Measurements from ENCODE around the gene PTGS1. TPM values are rescaled to one million over a fixed set of nuclear protein-coding genes. Genes with fewer than 3 reads are reported as not detected.

The PTGS1 gene
- total and polyA plus RNA-seq, 7 donors, result 0.56 to 5.6 (median 1.5) TPM

GRCh38 chr9:122389799-122390481 lies 19.1 kb downstream of the PTGS1 start:
- Histone ChIP-seq H3K4me3 (no peak overlapping the region), H3K36me3 (ENCODE audit: insufficient read depth in 1 of 2, low read depth in 1 of 2) (no peaks in the 10 kb centered on the region), H3K27ac (no peak overlapping the region), H3K9me3 (no peaks in the 10 kb centered on the region), H3K27me3 (ENCODE audit: insufficient read depth in 3 of 3, low read length in 2 of 3) (peaks cover 0 to 10% (median 0%) of the 10 kb centered on the region in 3 donors), H3K4me1 (no peaks in the 10 kb centered on the region)
- peak in 2 of 4 donors; percentile 48 to 64 for ATAC-seq
- intact Hi-C loops (cut with DNase I), result no loop called here
- DNase-seq, result no peak
- WGBS, 3 donors, result 33 to 36% (median 36%) methylated on average over 11 of the region's 11 CpGs
- no peak for TF ChIP-seq CTCF (IDR thresholded peaks at IDR 0.05)

DNA sequence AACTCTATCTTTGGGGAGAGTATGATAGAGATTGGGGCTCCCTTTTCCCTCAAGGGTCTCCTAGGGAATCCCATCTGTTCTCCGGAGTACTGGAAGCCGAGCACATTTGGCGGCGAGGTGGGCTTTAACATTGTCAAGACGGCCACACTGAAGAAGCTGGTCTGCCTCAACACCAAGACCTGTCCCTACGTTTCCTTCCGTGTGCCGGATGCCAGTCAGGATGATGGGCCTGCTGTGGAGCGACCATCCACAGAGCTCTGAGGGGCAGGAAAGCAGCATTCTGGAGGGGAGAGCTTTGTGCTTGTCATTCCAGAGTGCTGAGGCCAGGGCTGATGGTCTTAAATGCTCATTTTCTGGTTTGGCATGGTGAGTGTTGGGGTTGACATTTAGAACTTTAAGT lies 21.5 kb downstream of the PTGS1 start:
- H3K27ac ChIP-seq, result no peak overlapping the region

GRCh38 chr9:122392714-122393113 lies 21.9 kb downstream of the PTGS1 start:
- no peak for TF ChIP-seq CTCF (IDR thresholded peaks at IDR 0.05)
- Histone ChIP-seq H3K27ac (no peak overlapping the region), H3K9me3 (no peaks in the 10 kb centered on the region), H3K4me1 (no peaks in the 10 kb centered on the region), H3K27me3 (ENCODE audit: insufficient read depth in 3 of 3, low read length in 2 of 3) (peaks cover 0 to 10% (median 0%) of the 10 kb centered on the region in 3 donors), H3K4me3 (no peak overlapping the region), H3K36me3 (ENCODE audit: insufficient read depth in 1 of 2, low read depth in 1 of 2) (no peaks in the 10 kb centered on the region)
- intact Hi-C loops (cut with DNase I), result no loop called here
- 69 to 80% (median 73%) methylated on average over 2 of the region's 2 CpGs for WGBS, 3 donors
- DNase-seq (no peak), ATAC-seq (no peak)

More for the DNA sequence above, 21.5 kb downstream of the PTGS1 start:
- TF ChIP-seq CTCF (IDR thresholded peaks at IDR 0.05), result no peak
- no peaks in the 10 kb centered on the region for H3K36me3 ChIP-seq (ENCODE audit: insufficient read depth in 1 of 2, low read depth in 1 of 2)
- ATAC-seq, result no peak
- H3K4me3 ChIP-seq, result no peak overlapping the region
- WGBS, 3 donors, result 95 to 99% (median 96%) methylated on average over 9 of the region's 9 CpGs
- no peak for DNase-seq
- H3K9me3 ChIP-seq, result no peaks in the 10 kb centered on the region
- peaks cover 0 to 10% (median 0%) of the 10 kb centered on the region in 3 donors for H3K27me3 ChIP-seq (ENCODE audit: insufficient read depth in 3 of 3, low read length in 2 of 3)
- intact Hi-C loops (cut with DNase I), result no loop called here
- H3K4me1 ChIP-seq, result no peaks in the 10 kb centered on the region

GRCh38 chr9:122393284-122393983 lies 22.6 kb downstream of the PTGS1 start:
- Histone ChIP-seq H3K4me3 (no peak overlapping the region), H3K27ac (peak overlapping the region; percentile 50), H3K9me3 (no peaks in the 10 kb centered on the region), H3K36me3 (ENCODE audit: insufficient read depth in 1 of 2, low read depth in 1 of 2) (no peaks in the 10 kb centered on the region), H3K27me3 (ENCODE audit: insufficient read depth in 3 of 3, low read length in 2 of 3) (peaks cover 0 to 5% (median 0%) of the 10 kb centered on the region in 3 donors), H3K4me1 (no peaks in the 10 kb centered on the region)
- ATAC-seq (no peak), DNase-seq (no peak)
- 70 to 76% (median 76%) methylated on average over 8 of the region's 8 CpGs for WGBS, 3 donors
- no peak for TF ChIP-seq CTCF (IDR thresholded peaks at IDR 0.05)
- intact Hi-C loops (cut with DNase I), result no loop called here
